Measurements from ENCODE around the gene BANK1.

- TF ChIP-seq CTCF (IDR thresholded peaks at IDR 0.05; ENCODE audit: low read length), result no peak
- TF ChIP-seq EZH2 (IDR thresholded peaks at IDR 0.05; ENCODE audit: borderline replicate concordance, low read length), result no peak
Measured at GRCh38 chr4:102022343-102022742, 231.8 kb downstream of the BANK1 start.

Data from OCI-LY1 (cell line).